Endometrium (tissue), 2 donors: ENCODE data around the gene UBP1.
"Not testable (repeated sequence)": the region's sequence is repeated elsewhere in the genome, so short reads cannot be mapped to it uniquely, and the experiment has no call there.

Source experiments
- FAIRE-seq: peaks from 2 replicates; lab custom pipeline; 2012; peaks lifted over from hg19 to GRCh38; lab: Jason Lieb, UNC
- donor health status: control.
- donor health status: control.

The UBP1 gene

GRCh38 chr3:33391255-33391995 lies 48.8 kb downstream of the UBP1 start:
- FAIRE-seq, result no peak

DNA sequence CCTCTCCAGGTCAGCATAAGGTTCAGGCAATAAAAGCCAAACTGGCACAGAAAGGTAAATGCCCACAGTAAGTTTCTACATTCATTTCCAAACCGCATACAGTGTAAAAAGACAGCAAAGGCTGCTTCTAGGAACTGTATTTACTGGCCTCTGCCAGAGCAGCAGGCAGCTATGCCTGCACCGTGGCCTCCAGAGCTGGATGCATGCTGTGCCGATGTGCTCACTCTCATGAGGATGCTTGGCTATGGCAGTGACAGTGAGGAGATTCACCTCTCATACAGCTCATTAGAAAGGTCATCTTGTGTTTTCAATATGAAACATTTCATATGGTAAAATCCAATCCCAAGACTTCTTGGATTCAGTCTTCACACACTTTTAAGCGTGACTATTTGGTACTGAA lies 50.3 kb downstream of the UBP1 start:
- FAIRE-seq, result no peak

- FAIRE-seq, result no peak
Measured at GRCh38 chr3:33388374-33389100, 51.7 kb downstream of the UBP1 start.

DNA sequence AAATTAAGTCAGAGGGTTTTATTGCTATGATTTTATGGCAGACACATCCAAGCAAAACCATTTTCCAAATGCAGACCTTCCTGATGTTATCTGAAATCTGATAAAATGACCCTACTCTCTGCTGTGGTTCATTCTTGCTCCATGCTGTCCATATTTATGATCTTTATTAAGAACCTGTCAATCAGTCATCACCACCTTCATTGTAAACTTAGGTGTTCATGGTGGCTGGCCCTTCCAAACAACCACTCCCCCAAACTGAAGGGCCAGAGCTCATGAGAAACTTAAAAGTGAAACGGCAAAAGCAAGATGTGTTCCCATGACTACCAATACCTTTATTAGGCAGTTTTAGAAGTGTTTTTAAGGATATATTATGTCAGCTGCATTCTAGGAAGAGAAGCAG lies 53.6 kb downstream of the UBP1 start:
- no peak for FAIRE-seq

- no peak for FAIRE-seq
Measured at GRCh38 chr3:33385423-33385822, 54.8 kb downstream of the UBP1 start.

GRCh38 chr3:33383951-33384350 lies 56.3 kb downstream of the UBP1 start:
- no peak for FAIRE-seq

GRCh38 chr3:33380653-33381052 lies 59.6 kb downstream of the UBP1 start:
- FAIRE-seq, result no peak

DNA sequence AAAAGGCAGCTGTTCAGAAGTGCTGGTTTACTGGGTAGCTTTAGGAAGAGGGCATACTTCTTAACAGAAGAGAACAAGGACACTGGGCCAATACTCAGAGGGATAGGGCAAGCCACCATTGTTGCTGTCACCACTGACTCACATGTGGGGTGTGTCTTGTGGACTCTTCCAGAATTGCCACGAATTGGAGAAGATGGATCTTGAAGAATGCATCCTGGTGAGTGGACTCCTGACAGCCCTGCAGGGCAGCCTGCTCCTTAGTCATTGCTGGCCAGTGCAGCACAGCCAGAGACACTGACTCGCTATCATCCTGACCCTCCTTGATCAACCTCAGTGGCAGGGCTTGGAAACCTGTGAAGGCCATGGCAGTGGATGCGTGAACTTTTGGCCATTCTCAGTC lies 62.3 kb downstream of the UBP1 start:
- no peak for FAIRE-seq

GRCh38 chr3:33377489-33377888 lies 62.7 kb downstream of the UBP1 start:
- FAIRE-seq, result no peak

DNA sequence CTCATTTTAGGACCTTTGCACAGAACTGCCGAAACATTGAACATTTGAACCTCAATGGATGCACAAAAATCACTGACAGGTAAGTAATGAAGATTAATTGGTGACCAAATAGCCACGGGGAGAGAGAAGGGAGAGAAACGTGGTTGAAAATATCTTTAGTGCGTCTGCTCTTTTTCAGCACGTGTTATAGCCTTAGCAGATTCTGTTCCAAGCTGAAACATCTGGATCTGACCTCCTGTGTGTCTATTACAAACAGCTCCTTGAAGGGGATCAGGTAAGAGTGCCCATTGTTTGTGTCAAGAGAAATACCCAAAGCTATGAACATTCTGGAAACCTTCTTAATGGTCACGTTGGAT lies 67.1 kb downstream of the UBP1 start:
- FAIRE-seq, result no peak

GRCh38 chr3:33372218-33373081 lies 67.8 kb downstream of the UBP1 start:
- no peak for FAIRE-seq

GRCh38 chr3:33364531-33365128 lies 75.6 kb downstream of the UBP1 start:
- FAIRE-seq, result no peak

DNA sequence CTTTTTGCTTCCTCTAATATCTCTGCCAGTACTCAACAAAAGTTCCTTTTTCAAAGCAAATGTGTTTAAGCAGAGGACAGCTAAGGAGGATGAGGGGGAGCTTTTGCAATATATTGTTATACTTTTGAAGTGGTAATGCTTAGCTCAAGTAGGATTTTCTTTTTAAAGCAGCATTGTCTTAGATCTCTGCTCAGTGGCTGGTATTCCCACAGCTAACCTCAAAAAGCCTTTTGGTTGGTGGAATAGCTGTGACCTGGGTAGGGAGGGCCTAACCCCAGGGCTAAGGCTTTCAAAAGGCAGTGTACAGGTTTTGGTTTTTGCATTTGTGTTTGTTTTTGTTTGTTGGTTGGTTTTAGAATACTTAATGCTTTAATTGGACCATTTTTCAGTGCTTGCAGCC lies 76.1 kb downstream of the UBP1 start:
- no peak for FAIRE-seq

DNA sequence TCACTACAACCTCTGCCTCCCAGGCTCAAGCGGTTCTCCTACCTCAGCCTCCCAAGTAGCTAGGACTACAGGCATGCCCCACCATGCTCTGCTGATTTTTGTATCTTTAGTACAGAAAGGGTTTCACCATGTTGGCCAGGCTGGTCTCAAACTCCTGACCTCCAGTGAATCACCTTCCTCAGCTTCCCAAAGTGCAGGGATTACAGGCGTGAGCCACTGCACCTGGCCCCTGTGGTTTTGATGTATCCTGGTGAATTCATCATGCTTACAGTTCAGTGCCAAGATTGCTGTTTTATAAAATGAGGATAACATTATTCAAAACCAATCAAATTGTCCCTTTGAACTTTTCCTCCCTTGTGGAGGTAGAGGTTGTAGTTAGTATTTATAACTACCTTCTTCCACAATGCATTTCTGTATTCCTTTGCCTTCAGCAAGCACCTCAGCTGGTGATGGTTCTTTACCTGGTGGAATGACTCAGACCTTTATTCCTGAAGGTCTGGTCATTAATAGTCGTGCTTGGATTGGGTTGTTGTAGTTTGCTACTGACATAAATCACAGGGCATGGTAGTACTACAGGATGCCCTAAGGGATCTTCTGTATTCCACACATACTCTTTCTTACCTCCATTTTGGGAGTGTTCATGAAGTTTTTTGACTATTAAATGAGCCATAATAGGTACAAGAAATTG lies 76.9 kb downstream of the UBP1 start:
- no peak for FAIRE-seq

DNA sequence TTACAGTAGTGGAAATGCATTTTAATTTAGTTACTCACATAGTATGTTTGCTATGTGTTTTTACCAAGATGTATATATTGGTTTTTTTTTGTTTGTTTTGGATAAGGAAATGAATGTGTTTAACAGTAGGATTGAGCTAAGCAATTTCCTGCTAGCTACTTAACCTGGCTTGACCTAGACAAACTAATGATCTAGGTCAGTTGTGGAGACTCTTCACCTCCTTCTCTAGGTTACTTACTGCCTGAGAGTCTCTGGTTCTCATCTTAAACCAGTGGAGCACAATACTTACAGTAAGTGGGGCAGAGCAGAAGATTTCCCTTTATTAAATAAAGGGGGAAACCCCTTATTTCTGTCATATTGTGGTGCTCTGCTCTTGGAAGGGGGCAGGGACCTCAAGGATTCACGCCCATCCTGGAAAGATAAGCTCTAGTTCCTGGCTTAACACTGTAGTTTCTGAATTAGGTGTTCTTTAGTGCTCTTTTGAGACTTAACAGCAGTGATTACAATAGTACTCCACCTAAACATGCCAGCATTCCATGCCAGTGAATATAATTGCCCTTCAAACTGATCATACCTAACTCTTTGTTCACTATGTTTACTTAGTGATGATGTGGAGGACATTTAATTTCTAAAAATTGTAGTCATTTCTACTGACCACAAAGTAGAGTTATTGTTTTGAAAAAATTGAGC lies 79.9 kb downstream of the UBP1 start:
- FAIRE-seq, result no peak

- FAIRE-seq, result no peak
Measured at GRCh38 chr3:33358172-33358781, 81.9 kb downstream of the UBP1 start.

- no peak for FAIRE-seq
Measured at GRCh38 chr3:33355611-33356010, 84.6 kb downstream of the UBP1 start.

- no peak for FAIRE-seq
Measured at GRCh38 chr3:33339758-33340157, 100.4 kb downstream of the UBP1 start.

DNA sequence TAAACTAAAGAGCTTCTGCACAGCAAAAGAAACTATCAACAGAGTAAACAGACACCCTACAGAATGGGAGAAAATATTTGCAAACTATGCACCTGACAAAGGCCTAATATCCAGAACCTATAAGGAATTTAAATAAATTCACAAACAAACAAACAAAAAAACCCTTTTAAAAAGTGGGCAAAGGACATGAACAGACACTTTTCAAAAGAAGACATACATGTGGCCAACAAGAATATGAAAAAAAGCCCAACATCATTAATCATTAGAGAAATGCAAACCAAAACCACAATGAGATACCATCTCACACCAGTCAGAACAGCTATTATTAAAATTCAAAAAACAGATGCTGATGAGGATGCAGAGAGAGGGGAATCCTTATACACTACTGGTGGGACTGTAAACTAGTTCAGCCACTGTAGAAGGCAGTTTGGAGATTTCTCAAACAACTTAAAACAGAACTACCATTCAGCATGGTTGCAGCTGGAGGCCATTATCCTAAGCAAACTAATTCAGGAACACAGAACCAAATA lies 101.2 kb downstream of the UBP1 start:
- FAIRE-seq, result not testable (repeated sequence)
